GM19324 (cell line): ENCODE results near the gene KLK8.

ENCODE experiments used
- ATAC-seq: cut with Tn5 transposase; IDR thresholded peaks from one replicate; pipeline ENCODE4 v1.9.1; 2021; ENCODE audit warnings: mild to moderate bottlenecking, moderate library complexity; ENCODE audit not compliant: unreplicated experiment, low FRiP score

The KLK8 gene, protein sequence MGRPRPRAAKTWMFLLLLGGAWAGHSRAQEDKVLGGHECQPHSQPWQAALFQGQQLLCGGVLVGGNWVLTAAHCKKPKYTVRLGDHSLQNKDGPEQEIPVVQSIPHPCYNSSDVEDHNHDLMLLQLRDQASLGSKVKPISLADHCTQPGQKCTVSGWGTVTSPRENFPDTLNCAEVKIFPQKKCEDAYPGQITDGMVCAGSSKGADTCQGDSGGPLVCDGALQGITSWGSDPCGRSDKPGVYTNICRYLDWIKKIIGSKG

DNA sequence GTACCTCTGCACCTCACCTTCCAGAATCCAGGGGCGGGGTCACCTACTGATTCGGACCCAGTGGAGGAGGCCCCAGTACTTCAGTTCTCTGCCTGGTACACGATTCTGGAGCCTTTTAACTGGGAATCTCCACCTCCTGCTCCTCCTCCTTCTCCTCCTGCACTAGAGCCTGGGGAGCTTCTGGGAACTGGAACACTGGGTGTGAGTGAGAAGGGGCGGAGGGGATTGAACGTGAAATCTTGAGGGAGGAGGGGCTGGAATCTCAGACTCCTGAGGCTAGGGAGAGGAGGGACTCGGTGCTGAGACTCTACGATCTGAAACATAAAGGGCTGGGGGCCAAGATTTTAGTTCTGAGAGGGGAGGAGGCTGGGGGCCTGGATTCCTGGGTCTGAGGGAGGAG, at the start of gene KLK8:
Gene KLK8, minus strand, starts transcription at position 90 of the 400 bp plus-strand sequence. CDS start 437 bp downstream, outside the sequence.
- no peak for ATAC-seq

DNA sequence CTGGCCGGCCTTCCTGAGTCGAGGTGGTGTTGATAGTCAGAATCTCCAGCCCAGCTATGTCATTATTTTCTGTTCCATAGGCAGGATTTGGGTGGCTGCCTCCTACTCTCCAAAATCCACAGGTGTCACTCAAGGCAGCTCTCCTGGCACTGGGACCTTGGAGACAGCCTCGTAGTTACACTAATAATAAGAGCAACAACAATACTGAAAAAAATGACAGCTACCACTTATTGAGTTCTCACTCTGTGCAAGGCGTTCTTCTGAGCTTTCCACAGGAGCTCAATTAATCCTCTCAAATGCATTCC, 45.6 kb upstream of the KLK8 start:
- ATAC-seq, result no peak

DNA sequence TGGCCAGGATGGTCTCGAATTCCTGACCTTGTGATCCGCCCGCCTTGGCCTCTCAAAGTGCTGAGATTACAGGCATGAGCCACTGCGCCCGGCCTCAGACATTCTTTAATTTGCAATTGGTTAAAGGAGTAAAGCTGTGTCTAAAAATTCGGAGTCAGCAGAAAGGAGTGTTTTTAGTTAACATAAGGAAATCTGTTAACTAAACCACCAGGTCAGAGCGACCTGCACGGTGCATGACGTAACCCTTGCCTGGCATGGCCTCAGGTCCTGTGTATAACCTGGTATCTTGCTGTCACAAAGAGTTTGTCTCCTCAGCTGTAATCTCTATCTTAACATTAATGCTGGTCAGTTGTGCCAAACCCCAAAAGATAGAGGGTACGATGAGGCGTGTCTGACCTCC, 42.9 kb upstream of the KLK8 start:
- no peak for ATAC-seq

DNA sequence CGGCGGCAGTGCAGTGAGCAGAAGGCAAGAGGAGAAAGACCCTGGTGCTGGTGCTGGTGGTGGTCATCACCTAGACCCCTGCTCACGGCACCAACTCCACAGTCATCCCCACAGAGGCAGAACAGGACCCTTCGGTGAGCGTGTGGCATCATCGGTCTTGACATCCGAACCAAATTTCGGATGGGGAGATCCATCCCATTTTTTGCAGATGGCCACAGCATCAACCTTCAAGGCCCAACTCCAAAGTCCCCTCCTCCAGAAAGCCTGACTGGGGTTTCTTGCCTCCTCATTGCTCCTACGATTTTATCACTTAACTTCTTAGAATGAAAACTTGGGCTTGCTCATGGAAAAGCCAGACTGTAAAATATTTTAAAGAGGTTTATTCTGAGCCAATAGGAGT, 42.1 kb upstream of the KLK8 start:
- no peak for ATAC-seq

DNA sequence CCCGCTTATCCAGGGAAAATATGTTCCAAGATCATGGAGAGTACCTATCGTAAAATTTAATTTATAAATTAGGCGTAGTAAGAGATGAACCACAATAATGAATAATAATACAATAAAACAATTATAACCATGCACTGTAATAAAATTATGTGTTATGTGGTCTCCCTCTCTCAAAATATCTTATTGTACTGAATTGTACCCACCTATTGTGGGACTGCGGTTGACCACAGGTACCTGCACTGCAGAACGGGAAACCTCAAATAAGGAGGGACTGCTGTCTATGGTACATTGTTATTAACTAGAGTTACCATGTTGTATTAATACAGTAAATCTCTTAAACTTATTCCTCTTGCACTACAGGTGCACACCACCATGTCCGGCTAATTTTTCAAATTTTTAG, 38.7 kb upstream of the KLK8 start:
- ATAC-seq, result no peak

DNA sequence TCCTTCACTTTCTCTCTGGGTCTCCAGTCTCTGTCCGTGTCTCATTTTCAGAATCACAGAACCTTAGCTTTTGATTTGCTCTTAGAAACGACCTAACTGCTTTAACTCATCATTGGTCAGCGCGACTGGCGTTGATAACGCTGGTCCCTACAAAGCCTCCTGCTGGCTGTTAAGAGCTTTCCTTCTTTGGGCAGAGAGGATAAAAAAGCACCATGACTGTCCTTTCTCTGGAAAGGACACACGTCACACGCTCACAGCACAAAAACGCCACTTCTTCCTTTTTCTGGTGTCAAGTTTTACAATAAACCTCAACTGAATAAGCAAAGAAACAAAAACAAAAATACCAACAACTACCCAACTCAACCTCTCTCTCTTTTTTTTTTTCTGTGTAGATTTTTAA, 35.1 kb upstream of the KLK8 start:
- no peak for ATAC-seq

DNA sequence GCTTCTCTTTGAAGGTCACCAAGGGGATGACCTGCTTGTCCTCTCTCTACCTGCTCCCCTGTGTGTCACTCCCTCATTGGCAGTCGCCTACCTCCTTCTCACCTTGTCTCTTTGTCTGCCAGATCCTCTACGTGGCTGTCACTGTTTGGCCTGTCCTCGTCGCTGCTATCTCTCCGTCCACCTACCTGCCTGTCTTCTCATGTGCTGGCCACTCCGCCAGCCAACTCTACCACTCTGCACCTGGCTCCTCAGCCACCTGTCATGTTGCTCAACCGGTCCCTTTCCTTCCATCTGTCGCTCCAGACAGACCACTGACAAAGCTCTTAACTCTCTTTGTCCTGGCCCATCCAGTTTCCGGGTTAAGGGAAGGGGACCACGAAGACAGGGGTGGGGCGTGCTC, 33.3 kb upstream of the KLK8 start, which contains the start of gene KLK12:
Gene KLK12, minus strand, starts transcription at position 299 of the 400 bp plus-strand sequence. CDS start 381 bp downstream, outside the sequence.
- ATAC-seq, result no peak

DNA sequence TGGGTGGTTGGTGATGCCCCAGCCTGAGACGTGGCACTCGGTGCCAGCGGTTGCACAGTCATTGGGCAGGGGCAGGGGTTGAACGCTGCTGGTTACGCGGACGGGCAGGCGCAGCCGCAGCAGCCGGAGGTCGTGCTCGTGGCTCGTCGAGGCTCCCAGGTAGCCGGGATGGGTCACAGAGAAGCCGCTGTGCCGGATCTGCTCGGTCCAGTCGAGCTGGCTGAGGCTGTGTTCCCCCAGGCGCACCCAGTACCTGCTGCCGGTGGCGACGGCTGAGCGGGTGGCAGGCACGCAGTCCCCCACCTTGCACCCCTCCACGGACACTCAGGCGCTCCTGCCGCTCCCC, 30.4 kb upstream of the KLK8 start:
- ATAC-seq, result no peak

DNA sequence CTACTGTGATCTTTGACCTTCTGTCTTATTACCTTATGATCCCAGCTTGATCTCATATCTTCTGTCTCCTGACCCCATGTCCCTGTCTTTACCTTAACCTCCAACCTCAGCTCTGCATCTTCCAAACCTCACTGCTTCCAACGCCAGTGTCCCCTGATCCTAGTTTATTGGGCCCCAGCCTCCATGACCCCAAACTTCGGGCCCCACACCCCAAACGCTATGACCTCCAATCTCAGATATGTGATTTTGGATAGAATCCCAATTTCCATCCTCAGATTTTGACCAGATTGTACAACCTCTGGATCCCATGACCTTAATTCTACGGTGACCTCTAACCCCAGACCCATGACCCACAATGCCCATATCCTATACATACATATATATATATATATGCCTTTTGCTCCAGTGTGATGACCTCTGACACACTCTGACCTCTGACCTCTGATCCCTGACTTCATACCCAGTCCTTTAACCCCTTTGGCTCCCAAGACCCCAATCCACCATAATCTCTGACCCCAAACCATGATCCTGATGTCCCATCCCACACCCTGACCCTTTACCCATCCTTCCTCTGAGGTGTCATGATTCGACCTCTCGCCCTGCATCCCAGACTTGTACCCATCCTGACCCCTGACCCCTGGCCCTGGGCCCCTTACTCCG, 29.9 kb upstream of the KLK8 start:
- ATAC-seq, result no peak

DNA sequence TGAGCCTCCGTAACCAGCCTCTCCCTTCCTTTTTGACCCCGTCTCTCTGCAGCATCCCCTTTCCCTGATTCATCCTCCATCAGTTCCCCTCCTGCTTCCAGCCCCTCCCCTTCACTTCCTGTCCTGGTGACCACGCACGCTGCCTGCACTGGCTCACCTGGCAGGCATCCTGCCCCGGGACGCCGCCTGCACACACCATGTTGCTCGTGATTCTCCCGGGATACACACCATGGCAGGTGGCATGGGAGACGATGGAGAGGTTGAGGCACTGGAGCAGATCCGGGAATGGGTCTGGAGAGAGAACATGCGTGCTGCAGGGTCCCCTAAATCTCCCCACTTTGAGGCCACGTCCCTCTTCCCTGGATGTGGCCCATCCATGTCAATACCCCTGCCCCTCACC, 29.2 kb upstream of the KLK8 start:
- no peak for ATAC-seq

DNA sequence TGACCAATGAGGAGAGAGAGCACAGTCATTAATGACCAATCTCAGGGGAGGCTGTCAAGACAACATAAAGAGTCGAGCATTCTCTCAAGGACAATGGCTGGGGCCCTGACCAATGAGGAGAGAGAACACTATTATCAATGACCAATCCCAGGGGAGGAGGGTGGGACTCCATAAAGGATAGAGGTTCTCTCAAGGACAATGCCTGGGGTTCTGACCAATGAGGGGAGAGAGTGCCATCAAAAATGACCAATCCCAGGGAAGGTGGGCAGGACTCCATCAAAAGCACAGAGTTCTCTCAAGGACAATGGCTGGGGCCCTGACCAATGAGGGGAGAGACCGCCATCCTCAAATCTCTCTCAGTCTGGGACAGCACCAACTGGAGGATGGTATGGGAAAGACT, 28.3 kb upstream of the KLK8 start:
- ATAC-seq, result no peak

DNA sequence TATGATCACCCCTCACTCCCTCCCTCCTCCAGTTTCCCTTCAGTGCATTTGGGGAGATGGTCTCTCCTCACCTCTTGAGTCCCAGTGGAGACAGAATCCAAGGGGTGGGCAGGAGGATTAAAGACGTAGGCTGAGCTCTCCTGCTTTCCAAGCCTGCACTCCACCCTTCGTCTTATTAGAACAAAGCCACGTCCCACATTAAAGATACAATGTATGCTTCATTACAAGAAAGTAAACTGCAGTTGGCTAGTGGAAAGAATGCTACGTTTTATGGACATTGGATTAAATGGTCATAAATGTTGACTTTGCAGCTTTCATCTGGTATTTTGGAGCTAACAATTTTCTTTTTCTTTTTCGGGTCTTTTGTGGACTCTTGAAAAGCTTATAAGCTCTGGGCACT, 26.5 kb upstream of the KLK8 start:
- ATAC-seq, result no peak

DNA sequence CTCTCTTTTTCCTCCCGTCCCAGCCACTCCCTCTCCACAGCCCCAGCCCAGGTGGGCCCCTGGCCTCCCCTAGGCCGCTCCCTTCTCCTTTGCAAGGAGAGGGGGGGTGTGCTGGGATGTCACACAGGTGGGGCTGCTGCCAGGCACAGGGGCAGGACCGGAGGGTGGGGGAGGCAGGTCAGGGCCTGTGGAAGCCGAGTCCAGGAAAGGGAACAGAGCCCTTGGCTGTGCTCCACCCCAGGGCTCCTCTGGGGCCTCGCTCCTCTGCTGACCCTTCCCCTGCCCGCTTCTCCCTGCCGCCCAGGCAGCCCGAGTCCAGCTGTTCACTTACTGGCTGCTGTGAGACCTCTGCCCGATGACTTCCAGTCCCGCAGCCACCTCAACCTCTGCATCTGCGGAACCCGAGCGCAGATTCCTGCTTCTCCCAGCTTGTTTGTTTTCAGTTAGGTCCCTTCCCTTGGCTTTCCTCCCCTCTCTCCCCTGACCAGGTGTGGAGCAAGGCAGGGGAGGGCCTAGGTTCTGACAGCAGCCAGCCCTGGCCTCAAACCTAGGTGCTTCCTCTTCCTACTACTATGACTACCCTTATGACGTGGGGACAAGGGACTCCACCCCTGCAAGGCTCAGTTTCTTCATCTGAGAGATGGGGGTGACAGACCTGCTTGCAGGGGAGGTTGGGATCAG, 25.9 kb upstream of the KLK8 start:
- ATAC-seq, result no peak

DNA sequence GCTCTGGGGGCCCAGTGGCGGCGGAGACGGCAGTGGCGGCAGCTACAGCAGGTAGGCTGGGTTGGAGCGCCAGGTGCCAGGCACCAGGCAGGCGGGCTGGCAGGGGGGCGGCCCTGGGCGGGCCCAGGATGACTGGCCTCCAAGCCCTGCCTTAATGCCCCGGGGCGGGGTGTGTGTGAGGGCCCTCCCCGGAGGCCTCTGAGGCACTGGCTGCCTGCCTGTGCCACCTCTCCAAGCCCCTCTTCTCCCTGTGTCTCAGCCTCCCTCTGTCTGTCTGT, 25.1 kb upstream of the KLK8 start, which contains the start of gene KLK11:
Gene KLK11, minus strand, starts transcription at position 63 of the 278 bp plus-strand sequence. CDS start 985 bp downstream, outside the sequence.
- ATAC-seq, result no peak

DNA sequence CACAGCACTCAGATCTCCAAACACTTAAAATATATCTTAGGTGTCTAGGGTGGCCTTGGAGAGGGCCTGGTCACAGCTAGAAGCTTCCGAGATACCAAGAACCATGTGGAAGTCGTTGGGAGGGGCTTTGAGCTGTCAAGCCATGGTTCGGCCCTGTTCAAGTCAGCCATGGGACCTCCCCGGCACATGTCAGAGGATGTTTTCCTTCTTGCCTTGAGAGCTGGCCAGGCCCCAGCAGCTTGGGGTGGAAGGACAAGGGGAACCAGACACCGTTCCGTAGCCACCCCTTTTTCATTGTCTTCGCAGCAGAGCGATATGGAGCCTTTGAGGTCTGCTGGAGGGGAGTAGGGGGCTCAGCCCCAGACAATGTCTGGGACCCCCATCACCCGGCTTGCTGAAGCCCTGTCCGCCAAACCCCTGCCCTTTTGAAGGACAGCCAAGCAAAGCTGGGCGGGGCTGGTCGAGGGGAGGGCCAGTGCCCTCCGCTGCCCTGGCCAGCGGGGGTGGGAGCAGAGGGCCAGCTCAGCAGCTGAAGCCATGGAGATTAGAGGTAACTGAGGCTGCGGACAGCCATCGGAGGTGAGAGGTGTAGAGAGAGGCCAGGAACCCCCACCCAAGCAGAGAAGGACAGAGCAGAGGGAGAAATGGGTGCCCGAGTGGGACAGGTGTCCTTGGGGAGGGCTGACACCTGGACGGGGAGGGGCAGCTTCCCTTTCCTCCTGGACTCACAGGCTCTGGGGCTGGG, 24.6 kb upstream of the KLK8 start:
- ATAC-seq, result no peak

DNA sequence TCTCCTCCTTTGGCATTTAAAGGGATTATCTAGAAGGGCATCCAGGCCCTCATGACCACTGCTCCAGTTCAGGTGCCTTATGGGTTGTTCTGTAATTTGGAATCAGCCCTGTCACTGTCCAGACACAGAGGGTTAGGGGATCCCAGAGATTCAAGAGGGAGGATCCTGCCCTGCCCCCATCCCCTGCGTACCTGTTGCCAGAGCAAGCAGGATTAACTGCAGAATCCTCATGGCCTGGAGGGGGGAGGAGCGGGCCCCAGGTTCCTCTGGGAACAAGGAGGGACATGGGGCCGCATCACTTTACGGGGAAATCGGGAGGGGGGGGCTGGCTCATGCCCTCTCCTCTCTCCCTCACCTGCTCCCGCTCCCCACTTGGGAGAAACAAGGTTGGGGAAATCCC, 24.0 kb upstream of the KLK8 start:
- ATAC-seq, result no peak

DNA sequence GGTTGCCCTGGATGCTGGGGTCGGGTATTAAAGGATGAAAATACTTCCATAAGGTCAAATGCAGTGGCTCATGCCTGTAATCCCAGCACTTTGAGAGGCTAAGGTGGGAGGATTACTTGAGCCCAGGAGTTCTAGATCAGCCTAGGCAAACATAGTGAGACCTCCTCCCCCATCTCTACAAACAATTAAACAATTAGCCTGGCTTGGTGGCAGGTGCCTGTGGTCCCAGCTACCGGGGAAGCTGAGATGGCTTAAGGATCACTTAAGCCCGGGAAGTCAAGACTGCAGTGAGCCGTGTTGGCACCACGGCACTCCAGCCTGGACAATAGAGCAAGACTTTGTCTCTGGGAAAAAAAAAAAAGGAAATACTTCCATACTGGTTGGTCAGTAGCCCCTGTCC, 23.5 kb upstream of the KLK8 start:
- ATAC-seq, result no peak

DNA sequence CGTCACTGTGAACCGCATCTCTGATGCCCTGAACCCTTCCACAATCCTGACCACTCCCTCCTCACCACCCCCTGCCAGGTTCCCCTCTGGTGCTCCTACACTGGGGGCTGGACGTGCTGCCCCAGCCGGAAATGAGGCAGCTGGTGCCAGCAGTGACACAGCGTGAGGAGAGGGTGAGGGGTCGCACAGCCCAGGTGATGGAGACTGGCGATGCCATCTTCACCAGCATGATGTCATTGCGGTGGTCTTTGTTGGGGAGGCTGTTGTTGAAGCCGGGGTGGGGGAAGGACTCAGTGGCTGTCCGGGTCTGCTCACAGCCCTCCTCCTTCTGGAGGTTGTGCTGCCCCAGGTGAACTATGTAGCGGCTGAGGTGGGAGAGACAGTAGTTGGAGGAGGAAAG, 22.5 kb upstream of the KLK8 start:
- no peak for ATAC-seq

DNA sequence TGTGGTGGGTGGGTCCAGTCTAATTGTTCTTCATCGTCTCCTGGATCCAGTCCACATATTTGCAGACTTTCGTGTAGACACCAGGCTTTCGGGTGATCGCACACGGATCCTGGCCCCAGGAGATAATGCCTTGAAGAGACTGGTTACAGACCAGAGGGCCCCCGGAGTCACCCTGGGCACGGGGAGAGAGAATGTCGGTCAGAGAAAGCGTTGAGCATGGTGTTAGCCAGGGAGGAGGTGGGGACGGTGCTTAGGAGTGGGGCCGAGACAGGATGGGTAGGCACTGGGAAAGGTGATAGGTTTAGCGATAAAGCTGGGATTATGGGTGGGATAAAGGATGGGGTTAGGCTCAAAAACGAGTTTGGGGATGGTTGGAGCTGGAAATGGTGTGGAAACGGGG, 21.1 kb upstream of the KLK8 start:
- no peak for ATAC-seq

DNA sequence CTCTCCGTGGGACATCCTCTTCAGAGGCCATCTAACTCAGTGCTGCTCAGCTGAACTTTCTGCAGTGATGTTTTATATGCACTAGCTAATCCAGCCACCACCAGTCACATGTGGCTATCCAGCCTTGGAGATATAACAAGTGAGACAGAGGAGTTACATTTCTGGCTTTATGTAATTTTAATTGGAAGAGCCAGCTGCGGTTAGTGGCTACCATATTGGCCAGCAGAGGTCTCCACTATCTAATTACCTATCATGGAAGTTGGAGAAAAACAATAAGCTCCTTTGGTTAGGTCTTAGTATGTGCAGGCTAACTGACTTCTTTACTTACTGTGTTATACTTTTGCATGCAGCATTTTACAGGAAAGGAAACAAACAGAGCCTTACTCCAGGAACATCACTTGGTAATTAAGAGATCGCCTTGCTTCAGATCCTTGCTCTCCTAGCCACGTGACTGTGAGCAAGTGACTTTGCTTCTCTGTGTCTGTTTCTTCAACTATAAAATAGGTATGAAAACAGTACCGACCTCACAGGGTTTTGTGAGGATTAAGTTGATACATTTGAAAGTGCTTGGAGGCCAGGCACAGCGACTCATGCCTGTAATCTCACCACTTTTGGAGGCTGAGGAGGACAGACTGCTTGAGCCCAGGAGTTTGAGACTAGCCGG, 19.7 kb upstream of the KLK8 start:
- ATAC-seq, result no peak

DNA sequence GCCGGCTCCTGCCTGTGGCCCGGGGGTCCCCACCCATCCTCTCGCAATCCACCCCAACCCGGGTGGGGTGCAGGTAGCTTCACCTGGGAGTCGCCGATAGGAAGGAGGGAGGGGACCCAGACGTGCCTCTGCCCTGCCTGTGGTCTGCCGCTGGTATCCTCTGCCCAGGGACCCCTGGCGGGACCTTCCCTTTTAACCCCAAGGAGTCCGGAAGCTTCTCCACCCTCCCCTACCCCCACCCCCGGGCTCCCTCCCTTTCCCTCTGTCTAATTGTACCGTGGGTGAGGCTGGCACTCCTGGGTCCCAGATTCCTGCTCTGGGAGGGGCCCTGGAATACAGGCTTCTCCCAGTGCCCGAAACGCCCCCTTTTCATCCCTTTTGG, 18.1 kb upstream of the KLK8 start, which contains the start of gene KLK10:
Gene KLK10, minus strand, starts transcription at position 166 of the 382 bp plus-strand sequence. CDS start 579 bp downstream, outside the sequence.
- no peak for ATAC-seq
